Measurements from ENCODE around the gene ZFP36L2.

The ZFP36L2 gene, protein sequence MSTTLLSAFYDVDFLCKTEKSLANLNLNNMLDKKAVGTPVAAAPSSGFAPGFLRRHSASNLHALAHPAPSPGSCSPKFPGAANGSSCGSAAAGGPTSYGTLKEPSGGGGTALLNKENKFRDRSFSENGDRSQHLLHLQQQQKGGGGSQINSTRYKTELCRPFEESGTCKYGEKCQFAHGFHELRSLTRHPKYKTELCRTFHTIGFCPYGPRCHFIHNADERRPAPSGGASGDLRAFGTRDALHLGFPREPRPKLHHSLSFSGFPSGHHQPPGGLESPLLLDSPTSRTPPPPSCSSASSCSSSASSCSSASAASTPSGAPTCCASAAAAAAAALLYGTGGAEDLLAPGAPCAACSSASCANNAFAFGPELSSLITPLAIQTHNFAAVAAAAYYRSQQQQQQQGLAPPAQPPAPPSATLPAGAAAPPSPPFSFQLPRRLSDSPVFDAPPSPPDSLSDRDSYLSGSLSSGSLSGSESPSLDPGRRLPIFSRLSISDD

DNA sequence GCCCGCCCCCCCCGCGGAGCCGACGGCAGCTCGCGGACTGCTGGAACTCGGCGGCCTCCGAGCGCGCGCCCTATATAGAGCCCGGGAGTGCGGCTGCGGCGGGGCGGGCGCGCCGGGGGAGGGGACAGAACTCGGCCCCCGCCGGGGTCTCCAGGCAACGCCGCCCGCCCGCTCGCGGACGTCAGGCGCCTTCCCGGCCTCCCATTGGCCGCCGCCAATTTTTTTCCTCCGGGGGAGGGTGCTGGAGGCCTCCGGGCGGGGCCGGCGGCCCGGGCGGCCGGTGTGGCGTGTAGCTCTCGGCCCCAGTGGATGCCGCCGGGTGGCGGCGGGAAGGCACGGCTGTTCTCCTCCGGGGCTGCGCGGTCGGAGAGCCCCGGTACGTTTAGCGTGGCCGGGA lies at the start of gene ZFP36L2:
Gene ZFP36L2, minus strand, starts transcription at position 49 of the 397 bp plus-strand sequence. CDS start 291 bp downstream, outside the sequence.
- DNase-seq (ENCODE audit: low read depth in 2 of 2), result peak; percentile 93 to 95

DNA sequence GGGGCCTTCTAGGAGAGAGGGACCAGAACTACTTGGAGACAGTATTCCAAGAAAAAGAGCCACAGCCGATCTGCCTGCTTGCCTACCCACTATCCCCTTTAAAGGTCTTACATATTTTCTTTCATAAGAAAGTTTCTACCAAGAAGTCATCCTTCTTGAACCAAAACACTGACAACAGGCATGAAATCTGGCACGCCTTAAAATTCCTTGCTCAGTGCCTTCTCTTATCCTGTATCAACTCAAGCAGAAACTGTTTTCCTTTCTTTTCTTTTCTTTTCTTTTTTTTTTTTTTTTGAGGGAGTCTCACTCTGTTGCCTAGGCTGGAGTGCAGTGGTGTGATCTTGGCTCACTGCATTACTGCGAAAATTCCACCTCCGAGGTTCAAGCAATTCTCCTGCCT lies 48.3 kb upstream of the ZFP36L2 start:
- DNase-seq (ENCODE audit: low read depth in 2 of 2), result no peak

DNA sequence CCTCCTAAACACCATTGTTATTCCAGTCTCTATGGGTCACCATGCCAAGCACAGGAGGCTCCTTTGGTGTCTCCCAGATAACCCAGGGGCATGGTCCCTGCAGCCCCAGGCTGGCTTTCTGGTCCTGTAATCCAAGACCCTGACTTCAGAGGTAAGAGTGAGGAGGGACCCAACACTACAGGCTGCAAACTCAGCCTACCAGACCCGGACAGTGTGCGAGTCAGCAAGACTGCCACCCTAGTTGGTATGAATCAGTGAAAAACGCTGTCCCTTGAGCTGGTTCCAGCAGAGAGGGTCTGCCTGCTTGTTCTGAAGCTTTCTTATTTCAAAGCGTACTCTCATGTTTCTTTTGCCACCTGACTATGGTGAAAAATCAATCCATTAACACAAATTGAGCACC lies 47.6 kb upstream of the ZFP36L2 start:
- DNase-seq (ENCODE audit: low read depth in 2 of 2), result no peak

DNA sequence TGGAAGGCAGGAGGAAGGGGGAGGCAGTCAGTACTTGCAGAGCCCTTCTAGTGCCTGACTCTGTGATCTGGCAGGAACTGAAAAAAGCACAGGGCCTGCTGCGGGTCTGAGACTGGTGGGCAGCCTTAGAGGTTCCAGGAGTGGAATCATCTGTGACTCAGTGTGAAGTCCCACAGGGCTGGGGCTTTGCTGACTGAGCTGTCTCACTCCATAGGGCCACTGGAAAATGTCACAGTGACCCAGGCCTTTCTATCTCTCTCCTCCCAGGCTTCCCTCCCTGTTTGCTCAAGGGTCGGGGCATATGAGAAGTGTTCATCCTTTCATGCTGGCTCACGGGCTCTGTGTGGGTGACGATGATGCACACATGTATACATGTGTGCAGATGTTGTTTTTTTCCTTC lies 47.1 kb upstream of the ZFP36L2 start:
- DNase-seq (ENCODE audit: low read depth in 2 of 2), result peak; percentile 16 to 28

DNA sequence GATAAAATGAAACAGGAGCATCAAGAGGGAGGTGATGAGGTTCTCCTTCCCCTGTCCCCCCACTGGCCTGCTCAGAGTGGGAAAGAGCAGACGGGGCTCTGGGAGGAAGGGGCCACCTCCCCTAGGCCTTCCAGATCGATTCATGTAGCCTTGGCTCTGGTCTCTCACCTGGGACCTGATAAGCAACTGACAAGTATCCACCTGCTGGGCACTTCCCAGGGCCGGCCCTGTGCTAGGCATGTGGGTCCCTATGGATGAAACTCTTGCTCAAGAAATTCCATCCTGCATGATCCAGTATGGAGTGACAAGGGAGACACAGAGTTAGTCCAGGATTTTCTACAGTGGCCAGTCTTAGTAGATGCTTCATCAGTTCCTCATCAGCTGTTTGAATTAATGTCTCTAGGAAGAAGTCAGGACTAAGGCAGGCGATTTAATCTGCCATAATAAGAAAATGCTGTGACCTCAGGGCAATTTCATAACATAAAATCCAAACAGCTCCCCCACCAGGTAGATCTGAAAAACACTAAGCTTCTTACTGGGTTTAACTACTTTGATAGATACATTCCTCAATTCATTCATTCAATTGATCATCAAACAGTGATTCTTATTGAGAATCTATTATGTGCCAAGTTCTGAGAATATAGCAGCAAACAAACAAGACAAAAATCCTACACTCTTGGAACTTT lies 44.7 kb upstream of the ZFP36L2 start:
- no peak for DNase-seq (ENCODE audit: low read depth in 2 of 2)

DNA sequence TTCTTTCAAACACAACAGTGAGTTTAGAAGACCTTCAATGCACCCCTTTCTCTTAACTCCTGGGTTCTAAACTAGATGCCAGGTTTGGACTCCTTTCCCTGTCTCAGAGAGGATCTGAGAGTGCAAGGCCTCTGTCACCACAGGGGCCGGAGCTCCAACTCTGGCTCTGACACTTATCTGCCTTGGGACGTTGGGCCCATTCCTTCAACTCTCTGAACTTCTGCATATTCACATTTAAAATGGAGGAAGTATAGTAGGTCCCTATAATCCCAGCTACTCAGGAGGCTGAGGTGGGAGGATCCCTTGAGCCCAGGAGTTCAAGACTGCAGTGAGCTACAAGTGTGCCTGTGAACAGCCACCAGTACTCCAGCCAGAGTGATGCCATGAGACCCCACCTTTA lies 44.1 kb upstream of the ZFP36L2 start:
- no peak for DNase-seq (ENCODE audit: low read depth in 2 of 2)

DNA sequence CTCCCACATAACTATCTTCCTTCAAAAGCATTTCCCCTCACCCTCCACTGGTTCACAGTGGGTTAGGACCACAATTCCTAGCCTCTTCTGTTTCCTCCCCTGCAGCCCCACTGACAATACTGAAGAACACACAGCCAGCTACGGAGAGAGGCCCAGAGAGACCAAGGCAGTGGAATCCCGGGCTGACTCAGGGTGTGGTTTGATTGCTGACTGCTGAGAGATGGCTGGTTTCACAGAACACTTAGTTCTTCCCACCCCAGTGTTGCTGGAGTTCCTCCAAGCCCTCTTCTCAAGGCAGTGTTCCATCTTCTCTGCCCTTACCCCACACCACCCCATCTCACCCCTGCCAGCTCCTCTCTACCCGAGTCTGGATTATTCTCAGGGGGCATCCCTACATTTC lies 43.3 kb upstream of the ZFP36L2 start:
- peak in 1 of 2 donors; percentile 4 for DNase-seq (ENCODE audit: low read depth in 2 of 2)

DNA sequence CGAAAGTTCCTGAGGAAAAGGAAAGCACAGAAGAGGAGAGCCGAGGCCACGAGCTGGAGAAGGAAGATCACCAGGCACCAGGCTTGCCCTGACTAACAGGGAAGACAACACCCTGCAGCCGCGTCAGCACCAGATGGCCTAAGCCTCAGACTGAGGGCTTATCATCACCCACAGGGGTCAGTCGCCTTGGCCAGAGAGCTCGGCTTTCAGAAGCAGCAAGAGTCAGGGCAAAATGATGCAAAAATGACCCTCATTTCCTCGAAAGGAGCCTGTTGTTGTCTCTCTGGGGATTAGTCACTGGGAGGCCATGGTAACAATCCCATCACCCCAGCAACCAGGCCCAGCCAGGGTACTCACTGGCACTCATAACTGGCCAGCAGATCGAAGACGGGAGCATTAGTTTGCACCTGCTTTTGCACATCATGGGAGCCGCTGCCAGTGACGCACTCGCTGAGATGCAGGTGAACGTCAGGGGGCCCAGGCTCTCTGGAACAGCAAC lies 42.7 kb upstream of the ZFP36L2 start:
- DNase-seq (ENCODE audit: low read depth in 2 of 2), result no peak

DNA sequence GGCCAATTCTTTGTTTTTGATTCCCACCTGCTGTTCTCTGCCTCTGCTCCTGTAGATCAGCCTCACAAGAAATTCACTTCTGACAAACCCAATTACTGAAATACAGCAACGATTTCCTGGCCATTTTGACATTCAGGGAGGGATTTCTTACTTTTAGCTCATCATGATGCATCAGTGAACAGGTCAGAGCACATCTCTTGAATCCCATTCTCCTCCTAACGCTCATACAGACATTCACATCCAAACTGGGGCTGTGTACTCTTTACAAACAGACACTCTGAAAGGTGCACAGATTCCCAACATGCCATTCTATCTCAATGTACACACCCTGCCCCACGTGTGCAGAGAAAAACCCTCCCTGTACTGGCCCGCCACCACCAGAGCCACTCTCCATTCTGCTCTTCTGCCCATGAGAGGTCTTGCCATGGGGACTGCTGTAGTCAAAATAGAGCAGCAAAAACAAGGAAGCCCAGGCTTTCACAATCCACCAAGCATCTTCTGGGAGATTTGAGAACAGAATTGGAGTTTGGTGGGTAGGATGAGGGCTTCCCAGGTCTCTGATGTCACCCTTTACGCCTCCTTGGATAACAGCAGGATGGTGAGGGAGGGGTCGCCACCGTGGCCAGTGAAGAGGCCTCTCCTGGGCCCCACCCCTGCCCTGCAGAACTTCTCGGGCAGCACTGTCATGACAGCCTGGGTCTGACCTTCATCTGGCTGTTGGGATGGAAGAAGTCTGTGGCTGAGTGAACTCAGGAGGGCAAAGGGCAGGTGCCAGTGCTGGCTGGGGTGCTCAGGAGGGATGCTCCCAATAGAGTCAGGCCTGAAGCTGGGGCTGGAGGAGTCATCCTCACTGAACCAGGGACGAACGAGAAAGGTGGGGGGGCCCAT lies 41.9 kb upstream of the ZFP36L2 start:
- DNase-seq (ENCODE audit: low read depth in 2 of 2), result no peak

DNA sequence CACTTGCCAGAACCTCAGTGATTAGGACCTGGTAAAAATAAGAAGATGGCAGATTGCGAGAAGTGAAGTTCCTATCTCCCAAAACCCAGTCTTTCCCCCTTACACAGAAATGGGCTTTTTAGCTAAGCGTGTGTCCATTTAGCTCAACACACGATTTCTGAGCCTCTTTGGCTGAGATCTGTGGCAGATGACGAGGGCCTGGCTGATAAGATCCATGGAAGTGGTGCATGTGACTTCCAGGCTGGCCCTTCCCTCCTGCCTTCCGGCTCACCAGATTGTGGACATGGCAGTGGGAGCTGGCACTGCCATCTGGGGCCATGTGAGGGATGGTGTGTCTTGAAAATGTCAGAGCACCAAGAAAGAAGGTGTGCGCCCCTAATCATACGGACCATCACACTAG lies 41.0 kb upstream of the ZFP36L2 start:
- no peak for DNase-seq (ENCODE audit: low read depth in 2 of 2)

DNA sequence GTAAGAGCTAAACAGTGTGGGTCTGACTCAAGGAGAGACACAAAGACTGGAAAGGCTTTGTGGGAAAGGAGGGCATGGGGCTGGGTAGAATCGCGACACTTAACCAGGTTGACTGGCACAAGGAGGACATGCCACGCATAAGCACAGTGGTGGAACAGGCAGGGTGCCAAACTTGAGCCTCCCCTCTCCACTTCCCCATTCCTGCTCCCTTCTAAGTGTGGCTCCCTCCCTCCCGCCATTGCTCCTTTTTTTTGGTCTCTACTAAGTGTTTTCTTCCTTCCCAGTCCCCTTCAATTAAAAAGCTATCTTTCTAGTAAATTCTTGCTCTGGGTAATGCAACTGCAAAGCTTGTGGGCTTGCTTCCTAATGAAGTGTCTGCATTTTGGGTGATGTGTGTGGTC lies 40.3 kb upstream of the ZFP36L2 start:
- no peak for DNase-seq (ENCODE audit: low read depth in 2 of 2)

DNA sequence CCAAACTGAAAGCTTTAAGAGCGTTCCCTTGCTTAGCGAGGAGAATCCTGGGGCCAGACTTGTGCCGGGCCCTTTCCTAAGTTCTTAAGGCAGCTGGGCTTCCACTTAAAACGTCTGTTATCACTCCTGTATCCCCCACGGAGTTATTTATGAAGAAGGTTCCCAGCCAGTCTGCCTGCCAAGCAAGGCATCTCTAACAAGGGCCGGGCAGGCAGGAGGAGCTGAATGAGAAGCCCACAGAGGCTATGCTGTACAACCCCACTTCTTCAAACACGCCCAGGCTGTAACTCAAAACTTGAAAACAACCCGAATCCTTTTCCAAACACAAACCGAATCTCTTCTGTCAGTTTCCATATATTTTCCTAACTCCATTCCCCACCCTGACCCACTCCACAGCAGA lies 39.0 kb upstream of the ZFP36L2 start:
- DNase-seq (ENCODE audit: low read depth in 2 of 2), result no peak

DNA sequence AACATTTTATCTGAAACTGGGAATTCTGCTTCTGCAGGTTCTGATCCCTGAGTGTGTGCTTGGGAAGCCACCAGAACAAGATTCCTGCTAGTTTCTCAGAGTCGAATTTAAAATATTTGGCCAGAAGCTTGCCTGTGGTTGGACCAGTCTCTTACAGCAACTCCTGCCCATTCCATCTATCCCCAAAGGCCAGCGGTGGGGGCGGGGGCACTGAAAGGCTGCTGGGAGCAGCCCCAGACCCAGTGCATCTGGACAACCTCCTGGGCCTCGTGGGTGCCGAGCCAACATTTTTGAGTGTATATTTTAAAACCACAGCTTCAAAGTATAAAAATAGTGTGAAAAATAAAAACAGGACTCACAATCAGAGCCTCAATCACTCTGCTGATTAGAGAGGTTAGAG lies 38.6 kb upstream of the ZFP36L2 start:
- DNase-seq (ENCODE audit: low read depth in 2 of 2), result no peak

DNA sequence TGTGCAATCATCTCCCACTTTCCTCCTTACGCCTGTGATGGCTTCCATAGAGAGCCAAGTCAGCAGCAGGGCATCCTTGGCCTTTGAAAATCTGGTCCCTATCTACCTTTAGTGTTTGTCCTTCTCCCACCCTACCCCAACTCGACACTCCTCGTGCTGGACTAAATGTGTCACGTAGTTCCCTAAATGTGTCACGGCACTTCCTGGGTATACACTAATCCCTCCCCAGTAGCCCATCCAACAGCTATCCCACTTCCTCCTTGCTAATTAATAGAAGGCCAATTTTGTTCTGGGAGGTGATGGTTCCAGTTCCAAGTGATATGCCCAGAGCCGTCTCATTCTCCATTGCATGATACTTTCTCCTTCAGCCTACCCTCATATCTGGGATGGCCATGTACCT lies 36.5 kb upstream of the ZFP36L2 start:
- DNase-seq (ENCODE audit: low read depth in 2 of 2), result no peak

DNA sequence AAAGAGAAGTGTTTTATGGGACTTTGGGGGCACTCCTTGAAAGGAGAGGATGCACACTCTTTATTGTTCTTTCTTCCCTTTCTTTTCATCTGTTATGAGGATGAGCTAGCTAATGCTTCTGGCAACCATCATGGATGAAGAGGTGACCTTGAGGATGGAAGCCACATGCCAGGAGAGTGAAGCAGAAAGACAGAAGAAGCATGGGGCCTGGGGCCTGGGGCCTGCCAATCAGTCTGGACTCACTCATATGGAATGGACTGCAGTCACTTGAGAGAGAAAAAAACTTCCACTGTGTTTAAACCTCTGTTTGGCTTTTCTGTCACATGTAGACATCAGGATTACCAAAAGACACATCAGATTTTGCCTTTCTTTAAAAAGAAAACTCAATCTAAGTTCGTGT lies 35.8 kb upstream of the ZFP36L2 start:
- no peak for DNase-seq (ENCODE audit: low read depth in 2 of 2)

DNA sequence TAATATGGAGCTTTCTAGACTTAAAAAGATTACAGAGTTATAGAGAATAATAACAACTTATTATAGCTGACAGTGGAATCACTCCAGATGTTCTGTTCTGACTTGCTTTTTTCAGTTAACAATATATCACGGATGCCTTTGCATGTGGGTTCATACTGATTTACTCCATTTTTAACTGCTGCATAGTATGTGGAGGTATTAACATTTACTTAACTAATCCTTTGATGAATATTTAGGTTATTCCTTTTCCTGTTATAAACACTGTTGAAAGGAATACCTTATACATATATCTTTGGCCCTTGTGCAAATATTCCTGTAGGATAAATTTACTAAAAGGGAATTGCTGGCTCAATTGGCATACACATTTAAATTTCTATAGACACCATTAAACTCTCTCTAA lies 33.1 kb upstream of the ZFP36L2 start:
- no peak for DNase-seq (ENCODE audit: low read depth in 2 of 2)

DNA sequence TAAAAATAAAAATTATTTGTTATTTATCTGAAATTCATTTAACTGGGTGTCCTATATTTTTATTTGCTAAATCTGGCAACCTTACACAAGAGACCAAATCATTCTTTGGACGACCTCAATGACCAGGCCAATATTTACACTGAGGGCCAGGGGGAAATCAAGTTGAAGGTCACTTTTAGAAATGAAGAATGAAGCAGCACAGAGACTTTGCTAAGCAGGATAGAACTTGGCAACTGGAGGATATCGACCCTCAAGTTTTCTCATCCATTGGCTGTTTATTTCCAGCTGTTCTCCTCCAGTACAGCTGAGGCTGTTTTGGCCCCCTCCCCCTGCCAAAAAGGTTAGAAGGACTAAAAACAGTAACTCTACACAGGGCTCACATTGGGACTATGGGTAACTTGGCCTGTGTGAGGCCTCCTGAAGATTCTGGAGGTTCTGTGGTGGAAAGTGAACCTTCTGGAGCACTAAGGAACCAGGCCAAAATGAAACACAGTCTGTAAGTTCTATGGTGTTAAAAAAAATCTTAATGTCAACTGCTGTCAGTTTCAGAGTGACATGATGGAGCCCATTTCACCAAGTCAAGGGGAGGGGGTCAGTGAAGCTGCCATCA lies 32.2 kb upstream of the ZFP36L2 start:
- DNase-seq (ENCODE audit: low read depth in 2 of 2), result no peak

DNA sequence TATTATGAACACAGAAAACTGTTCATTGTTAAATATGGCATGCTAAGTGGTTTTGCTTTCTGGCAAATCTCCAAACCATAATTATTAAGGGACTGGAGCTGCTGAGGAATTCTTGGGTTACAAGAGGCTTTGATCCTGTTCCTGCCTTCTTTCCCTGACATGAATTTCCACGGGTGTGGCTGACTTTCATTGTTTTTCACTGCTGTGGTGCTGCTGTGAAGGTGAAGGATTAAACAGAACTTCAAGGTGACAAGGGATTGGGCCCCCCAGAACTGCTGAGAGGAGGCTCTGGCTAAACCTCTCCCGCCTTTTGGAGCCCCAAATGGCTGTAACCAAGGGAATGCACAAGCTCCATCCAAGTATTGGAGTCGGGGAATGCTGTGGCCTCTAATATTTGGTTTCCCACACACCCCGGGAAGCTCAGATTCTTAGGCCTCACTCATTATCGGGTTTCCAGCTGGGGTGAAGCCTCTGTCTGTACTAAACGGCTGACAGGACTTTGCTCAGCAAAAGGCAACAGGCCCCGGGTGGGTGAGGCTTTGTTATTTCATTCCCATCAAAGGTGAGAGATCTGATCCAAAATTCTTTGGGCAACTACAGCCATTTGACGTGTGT lies 29.0 kb upstream of the ZFP36L2 start:
- DNase-seq (ENCODE audit: low read depth in 2 of 2), result no peak

DNA sequence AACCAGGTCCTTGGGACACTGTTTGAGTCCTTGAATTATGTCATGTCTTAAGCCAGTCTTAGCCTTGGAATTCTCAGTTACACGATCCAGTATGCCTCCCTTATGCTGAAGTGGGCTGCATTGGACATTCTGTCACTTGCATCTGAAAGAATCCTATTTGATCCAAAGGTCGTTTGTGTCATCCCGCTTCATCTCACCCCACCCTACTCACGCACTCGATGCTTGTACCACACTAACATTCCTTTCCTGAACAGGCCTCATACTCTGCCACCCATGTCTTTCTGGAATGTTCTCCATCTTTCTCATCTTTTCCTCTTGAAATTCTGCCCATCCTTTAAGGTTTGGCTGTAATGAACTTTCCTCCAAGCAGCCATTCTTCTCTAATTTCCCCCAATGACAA lies 27.9 kb upstream of the ZFP36L2 start:
- DNase-seq (ENCODE audit: low read depth in 2 of 2), result no peak

DNA sequence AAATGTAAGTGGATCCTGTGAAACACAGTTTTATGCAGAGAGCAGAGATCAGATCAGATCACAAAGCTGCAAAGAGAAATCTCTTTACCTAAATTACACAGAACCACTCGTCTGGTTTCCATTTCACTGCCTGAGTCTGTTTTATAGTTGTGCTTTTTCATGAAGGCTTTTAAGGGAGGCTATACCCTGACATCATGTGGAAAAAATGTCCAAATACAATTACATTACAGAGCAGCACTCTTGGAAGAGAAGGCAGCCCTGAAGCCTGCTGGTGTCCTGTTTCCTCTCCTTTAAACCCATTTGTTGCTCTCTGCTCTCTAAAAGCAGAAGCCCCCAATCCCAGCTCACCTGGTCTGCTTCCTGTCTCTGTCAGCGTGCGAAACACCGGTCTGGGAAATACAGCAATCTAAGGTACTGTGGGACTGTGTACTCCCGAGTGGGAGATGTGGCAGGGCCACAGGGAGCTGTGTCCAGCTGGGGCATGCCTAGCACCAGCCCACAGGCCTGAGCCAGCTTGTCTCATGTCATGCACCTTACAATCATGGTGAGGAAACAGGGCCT lies 24.8 kb upstream of the ZFP36L2 start:
- DNase-seq (ENCODE audit: low read depth in 2 of 2), result no peak

DNA sequence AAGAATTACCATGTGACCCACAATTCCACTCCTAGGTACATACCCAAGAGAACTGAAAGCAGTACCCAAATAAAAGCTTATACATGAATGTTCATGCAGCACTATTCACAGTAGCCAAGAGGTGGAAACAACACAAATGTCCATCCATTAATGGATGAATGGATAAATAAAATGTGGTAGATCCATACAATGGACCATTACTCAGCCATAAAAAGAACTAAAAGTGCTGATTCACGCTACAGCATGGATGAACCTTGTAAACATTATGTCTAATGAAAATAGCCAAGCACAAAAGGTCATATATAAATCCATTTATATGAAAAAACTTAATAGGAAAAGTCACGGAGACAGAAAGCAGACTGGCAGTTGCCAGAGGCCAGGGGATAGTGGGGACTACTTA lies 23.6 kb upstream of the ZFP36L2 start:
- DNase-seq (ENCODE audit: low read depth in 2 of 2), result no peak

Data from stimulated activated CD8-positive, alpha-beta memory T cell treated with anti-CD3 and anti-CD28 coated beads, Interleukin-15, amount 100 ng/mL, for 48 hours (primary cell).